ENCODE measurements around the gene EYA3. TPM values are rescaled to one million over a fixed set of nuclear protein-coding genes. Genes with fewer than 3 reads are reported as not detected.

The EYA3 gene
- total RNA-seq, 1 experiment from 2014 or later: 29.4 TPM

GRCh38 chr1:28037946-28038345 is 50.5 kb downstream of the EYA3 start:
- CTCF ChIA-PET: interaction anchor here (1.8 kb wide), 1 partner anchor 171 kb away, joined by 4 read pairs; no protein-coding TSS in a partner anchor
- ATAC-seq: no peak
- POLR2A ChIA-PET: interaction anchor here (0.6 kb wide), 1 partner anchor 48 kb away, joined by 3 read pairs; no protein-coding TSS in a partner anchor
- Mint-ChIP-seq H3K27ac (no peak overlapping the region), H3K27me3 (ENCODE audit: low read depth) (no peaks in the 10 kb centered on the region), H3K4me3 (no peak overlapping the region), H3K4me1 (no peaks in the 10 kb centered on the region), H3K9me3 (no peaks in the 10 kb centered on the region), H3K36me3 (peaks cover 11% of the 10 kb centered on the region)
- TF ChIP-seq ELF4 (CRISPR knock-in tag; IDR thresholded peaks at IDR 0.05; ENCODE audit: low read depth) (no peak), ZNF263 (CRISPR knock-in tag; IDR thresholded peaks at IDR 0.05; ENCODE audit: low read depth) (no peak), FOXP1 (CRISPR knock-in tag; IDR thresholded peaks at IDR 0.05; ENCODE audit: borderline replicate concordance) (no peak), IRF2 (CRISPR knock-in tag; IDR thresholded peaks at IDR 0.05; ENCODE audit: borderline replicate concordance, low read depth) (no peak), ZNF671 (CRISPR knock-in tag; IDR thresholded peaks at IDR 0.05) (no peak), OVOL2 (CRISPR knock-in tag; IDR thresholded peaks at IDR 0.05; ENCODE audit: borderline replicate concordance) (no peak), TEAD4 (CRISPR knock-in tag; IDR thresholded peaks at IDR 0.05) (no peak), ZSCAN18 (CRISPR knock-in tag; IDR thresholded peaks at IDR 0.05) (no peak), ZNF396 (CRISPR knock-in tag; IDR thresholded peaks at IDR 0.05; ENCODE audit: borderline replicate concordance) (no peak), MAX (CRISPR knock-in tag; IDR thresholded peaks at IDR 0.05) (no peak), ZNF416 (CRISPR knock-in tag; IDR thresholded peaks at IDR 0.05) (no peak), ATF1 (CRISPR knock-in tag; IDR thresholded peaks at IDR 0.05) (no peak), NFE2L1 (CRISPR knock-in tag; IDR thresholded peaks at IDR 0.05) (no peak), ATF3 (CRISPR knock-in tag; conservative IDR thresholded peaks at IDR 0.05) (no peak), GABPB1 (CRISPR knock-in tag; IDR thresholded peaks at IDR 0.05) (no peak), E2F1 (CRISPR knock-in tag; IDR thresholded peaks at IDR 0.05) (no peak), USF2 (CRISPR knock-in tag; IDR thresholded peaks at IDR 0.05) (no peak), PRRX2 (CRISPR knock-in tag; IDR thresholded peaks at IDR 0.05) (no peak), ZNF281 (CRISPR knock-in tag; IDR thresholded peaks at IDR 0.05) (no peak)
- no peak for DNase-seq (ENCODE audit: low spot score)

- peaks cover 8% of the 10 kb centered on the region for H3K36me3 Mint-ChIP-seq
- no peak for TF ChIP-seq NFYB (CRISPR knock-in tag; conservative IDR thresholded peaks at IDR 0.05; ENCODE audit: low read depth)
- POLR2A ChIA-PET: interaction anchor here (0.6 kb wide), 1 partner anchor 49 kb away, joined by 3 read pairs; no protein-coding TSS in a partner anchor
- H3K9me3 Mint-ChIP-seq: no peaks in the 10 kb centered on the region
- H3K4me1 Mint-ChIP-seq: no peaks in the 10 kb centered on the region
- no peak overlapping the region for H3K4me3 Mint-ChIP-seq
- H3K27ac Mint-ChIP-seq: no peak overlapping the region
- CTCF ChIA-PET: interaction anchor here (1.8 kb wide), 1 partner anchor 172 kb away, joined by 4 read pairs; no protein-coding TSS in a partner anchor
- DNase-seq (ENCODE audit: low spot score): no peak
- no peak for ATAC-seq
- H3K27me3 Mint-ChIP-seq (ENCODE audit: low read depth): no peaks in the 10 kb centered on the region
Observed at GRCh38 chr1:28037206-28037605, 51.2 kb downstream of the EYA3 start.

Measured in WTC11 (cell line).